ENCODE data around the gene WASF2.
"Not testable (repeated sequence)": the region's sequence is repeated elsewhere in the genome, so short reads cannot be mapped to it uniquely, and the experiment has no call there.

The WASF2 gene

DNA sequence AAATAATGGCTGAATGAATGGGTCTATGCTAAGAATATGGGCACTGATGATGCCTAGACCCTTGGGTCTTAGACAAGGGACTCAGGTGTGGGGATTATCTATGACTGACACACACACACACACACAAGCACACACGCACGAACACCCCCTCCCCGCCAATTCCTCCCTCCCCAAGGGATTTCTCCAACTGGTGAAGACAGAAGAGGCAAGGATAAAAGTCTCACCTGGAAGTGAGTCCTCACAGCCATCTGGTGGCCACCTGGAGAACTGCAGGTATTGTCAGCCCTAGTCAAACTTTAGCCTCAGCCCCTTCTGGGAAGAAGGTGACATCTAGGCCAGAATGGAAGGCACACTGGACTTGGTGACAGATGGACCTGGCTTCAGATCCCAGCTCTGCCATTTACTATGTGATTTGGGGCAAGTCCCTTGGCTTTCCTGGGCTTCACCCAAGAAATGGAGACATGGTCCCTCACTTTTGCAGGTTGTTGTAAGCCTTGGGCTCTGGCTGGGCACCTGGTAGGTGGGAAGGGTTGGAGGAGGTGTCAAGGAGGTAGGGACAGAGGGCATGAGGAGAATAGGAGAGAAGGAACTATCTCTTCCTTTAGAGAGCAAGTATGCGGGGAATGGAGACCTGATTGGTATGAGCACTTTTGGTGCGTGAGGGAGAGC is 101.5 kb downstream of the WASF2 start:
- H3K36me3 ChIP-seq (ENCODE audit: control insufficient read depth, insufficient read depth, low read length) = no peaks in the 10 kb centered on the region
- no peak overlapping the region for H2AFZ ChIP-seq
- H3K27me3 ChIP-seq (ENCODE audit: control insufficient read depth, insufficient read depth, low read length) = no peaks in the 10 kb centered on the region
- H3K4me3 ChIP-seq (ENCODE audit: low read depth, low read length) = no peak overlapping the region
- H3K27ac ChIP-seq = peak overlapping the region; percentile 49
- no peaks in the 10 kb centered on the region for H3K79me2 ChIP-seq
- peaks cover 4% of the 10 kb centered on the region for H3K4me1 ChIP-seq
- H3K9me3 ChIP-seq (ENCODE audit: control insufficient read depth, low read length) = no peaks in the 10 kb centered on the region
- H3K9ac ChIP-seq = no peak overlapping the region
- TF ChIP-seq, protein P1, sequence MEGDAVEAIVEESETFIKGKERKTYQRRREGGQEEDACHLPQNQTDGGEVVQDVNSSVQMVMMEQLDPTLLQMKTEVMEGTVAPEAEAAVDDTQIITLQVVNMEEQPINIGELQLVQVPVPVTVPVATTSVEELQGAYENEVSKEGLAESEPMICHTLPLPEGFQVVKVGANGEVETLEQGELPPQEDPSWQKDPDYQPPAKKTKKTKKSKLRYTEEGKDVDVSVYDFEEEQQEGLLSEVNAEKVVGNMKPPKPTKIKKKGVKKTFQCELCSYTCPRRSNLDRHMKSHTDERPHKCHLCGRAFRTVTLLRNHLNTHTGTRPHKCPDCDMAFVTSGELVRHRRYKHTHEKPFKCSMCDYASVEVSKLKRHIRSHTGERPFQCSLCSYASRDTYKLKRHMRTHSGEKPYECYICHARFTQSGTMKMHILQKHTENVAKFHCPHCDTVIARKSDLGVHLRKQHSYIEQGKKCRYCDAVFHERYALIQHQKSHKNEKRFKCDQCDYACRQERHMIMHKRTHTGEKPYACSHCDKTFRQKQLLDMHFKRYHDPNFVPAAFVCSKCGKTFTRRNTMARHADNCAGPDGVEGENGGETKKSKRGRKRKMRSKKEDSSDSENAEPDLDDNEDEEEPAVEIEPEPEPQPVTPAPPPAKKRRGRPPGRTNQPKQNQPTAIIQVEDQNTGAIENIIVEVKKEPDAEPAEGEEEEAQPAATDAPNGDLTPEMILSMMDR (IDR thresholded peaks at IDR 0.05) = peak; percentile 78
- H3K4me2 ChIP-seq (ENCODE audit: low read length) = no peak overlapping the region

DNA sequence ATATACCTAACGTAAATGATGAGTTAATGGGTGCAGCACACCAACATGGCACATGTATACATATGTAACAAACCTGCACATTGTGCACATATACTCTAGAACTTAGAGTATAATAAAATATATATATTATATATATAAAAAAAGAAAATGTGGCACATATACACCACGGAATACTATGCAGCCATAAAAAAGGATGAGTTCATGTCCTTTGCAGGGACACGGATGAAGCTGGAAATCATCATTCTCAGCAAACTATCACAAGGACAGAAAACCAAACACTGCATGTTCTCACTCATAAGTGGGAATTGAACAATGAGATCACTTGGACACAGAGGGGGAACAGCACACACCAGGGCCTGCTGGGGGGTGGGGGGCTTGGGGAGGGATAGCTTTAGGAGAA is 105.2 kb downstream of the WASF2 start:
- H3K27me3 ChIP-seq (ENCODE audit: control insufficient read depth, insufficient read depth, low read length); H3K4me3 ChIP-seq (ENCODE audit: low read depth, low read length): not testable (repeated sequence)

DNA sequence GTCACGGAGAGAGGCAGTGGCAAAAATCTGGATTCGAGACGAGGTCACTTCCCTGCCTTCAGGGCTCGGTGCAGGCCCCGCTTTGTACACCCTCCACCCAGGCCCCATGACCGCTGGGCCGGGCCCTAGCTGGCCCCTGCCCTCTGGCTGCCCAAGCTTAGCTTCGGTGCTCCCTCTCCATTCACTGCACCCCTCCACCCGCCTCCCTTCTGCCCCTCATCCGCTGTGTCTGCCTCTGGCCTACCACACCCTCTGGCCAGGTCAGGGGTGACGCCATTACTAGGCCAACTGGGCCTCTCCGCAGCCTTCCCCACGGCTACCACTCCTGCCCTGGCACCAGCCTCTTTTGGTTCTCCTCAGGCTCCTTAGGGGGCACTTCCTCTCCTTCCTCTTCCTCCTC is 106.3 kb downstream of the WASF2 start:
- H3K79me2 ChIP-seq = no peaks in the 10 kb centered on the region
- H3K27me3 ChIP-seq (ENCODE audit: control insufficient read depth, insufficient read depth, low read length) = no peaks in the 10 kb centered on the region
- no peaks in the 10 kb centered on the region for H3K36me3 ChIP-seq (ENCODE audit: control insufficient read depth, insufficient read depth, low read length)
- H3K4me2 ChIP-seq (ENCODE audit: low read length) = no peak overlapping the region
- H3K27ac ChIP-seq = no peak overlapping the region
- TF ChIP-seq, protein P1 (IDR thresholded peaks at IDR 0.05) = no peak
- no peaks in the 10 kb centered on the region for H3K9me3 ChIP-seq (ENCODE audit: control insufficient read depth, low read length)
- H3K9ac ChIP-seq = no peak overlapping the region
- H2AFZ ChIP-seq = no peak overlapping the region
- no peak overlapping the region for H3K4me3 ChIP-seq (ENCODE audit: low read depth, low read length)
- H3K4me1 ChIP-seq = no peaks in the 10 kb centered on the region

More for the DNA sequence above, 105.2 kb downstream of the WASF2 start:
- H3K4me2 ChIP-seq (ENCODE audit: low read length); H3K36me3 ChIP-seq (ENCODE audit: control insufficient read depth, insufficient read depth, low read length); H3K9ac ChIP-seq; H3K79me2 ChIP-seq; H3K4me1 ChIP-seq; H2AFZ ChIP-seq; H3K9me3 ChIP-seq (ENCODE audit: control insufficient read depth, low read length); H3K27ac ChIP-seq: not testable (repeated sequence)

DNA sequence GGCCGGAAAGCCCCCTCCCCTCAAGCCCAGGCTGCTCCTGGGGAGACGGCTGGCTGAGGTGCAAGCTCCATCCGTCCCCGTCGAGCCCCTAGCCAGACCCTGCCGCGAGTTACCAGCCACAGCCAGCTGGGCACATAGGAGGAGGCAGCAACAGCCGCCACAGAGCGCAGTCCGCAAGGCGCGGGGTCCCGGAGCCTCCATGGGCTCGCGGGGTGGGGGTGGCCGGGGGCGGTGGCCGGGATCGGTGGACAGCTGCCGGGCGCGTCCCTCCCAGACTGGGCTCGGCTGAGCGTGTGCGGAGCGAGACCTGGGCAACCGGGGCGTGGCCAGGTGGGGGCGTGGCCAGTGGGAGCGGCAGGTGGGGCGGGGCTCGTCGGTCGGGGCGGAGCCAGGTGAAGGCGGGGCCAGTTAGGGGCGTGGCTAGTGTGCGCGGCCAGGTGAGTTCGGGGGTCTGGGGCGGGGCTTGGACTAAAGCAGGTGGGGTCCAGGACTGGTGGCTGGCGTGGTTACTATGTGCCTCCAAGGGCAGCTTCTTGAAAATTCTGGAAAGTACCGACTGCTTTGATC is 106.8 kb downstream of the WASF2 start, which contains the start of gene CD164L2:
TSS of gene CD164L2 (minus strand) at position 295 of the 567 bp plus-strand sequence. CDS start at position 201, 94 bp downstream.
- Histone ChIP-seq H2AFZ (no peak within 1 kb of the TSS), H3K4me3 (ENCODE audit: low read depth, low read length) (no peak within 1 kb of the TSS)

DNA sequence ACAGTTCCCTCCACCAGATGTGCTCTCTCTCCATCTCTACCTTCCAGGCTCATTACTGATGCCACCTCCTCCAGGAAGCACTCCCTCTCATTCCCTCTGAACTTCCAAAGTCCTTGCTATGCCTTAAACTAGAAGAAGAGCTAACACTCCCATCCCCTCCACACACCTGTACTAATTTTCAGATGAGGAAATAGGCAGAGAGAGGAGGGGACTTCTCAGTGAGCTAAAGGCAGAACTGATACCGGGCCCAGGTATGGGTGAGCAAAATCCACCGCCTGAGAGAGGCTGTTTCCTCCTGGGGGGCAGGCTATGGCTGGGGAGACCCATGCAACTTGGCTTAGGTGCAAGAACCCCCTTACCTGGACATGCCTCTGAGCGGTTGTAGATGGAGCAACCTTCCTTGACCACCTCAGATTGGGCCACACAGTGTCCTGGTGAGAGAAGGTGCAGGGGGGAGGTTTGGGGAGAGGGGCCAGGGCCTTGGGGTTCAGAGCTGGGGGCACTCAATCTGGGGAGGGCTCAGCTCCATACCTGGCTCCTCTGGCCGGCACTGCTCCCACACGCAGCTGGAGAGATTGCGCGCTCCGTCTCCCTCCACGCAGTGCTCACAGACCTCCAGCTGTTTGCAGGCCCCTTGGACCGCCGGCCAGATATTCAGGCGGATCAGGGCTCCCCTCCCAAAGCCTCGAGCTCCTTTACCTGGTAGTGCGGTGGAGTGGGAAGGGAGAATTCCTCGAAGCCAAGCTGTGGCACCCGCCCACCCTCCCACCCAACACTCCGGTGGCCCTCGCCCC is 107.8 kb downstream of the WASF2 start:
- no peaks in the 10 kb centered on the region for H3K9me3 ChIP-seq (ENCODE audit: control insufficient read depth, low read length)
- H3K4me3 ChIP-seq (ENCODE audit: low read depth, low read length) = no peak overlapping the region
- no peaks in the 10 kb centered on the region for H3K4me1 ChIP-seq
- no peak overlapping the region for H3K9ac ChIP-seq
- no peak overlapping the region for H2AFZ ChIP-seq
- H3K27me3 ChIP-seq (ENCODE audit: control insufficient read depth, insufficient read depth, low read length) = no peaks in the 10 kb centered on the region
- H3K79me2 ChIP-seq = no peaks in the 10 kb centered on the region
- TF ChIP-seq, protein P1 (IDR thresholded peaks at IDR 0.05) = no peak
- no peak overlapping the region for H3K27ac ChIP-seq
- H3K4me2 ChIP-seq (ENCODE audit: low read length) = no peak overlapping the region
- no peaks in the 10 kb centered on the region for H3K36me3 ChIP-seq (ENCODE audit: control insufficient read depth, insufficient read depth, low read length)

More for the DNA sequence above, 106.8 kb downstream of the WASF2 start, which contains the start of gene CD164L2:
- Histone ChIP-seq H3K4me2 (ENCODE audit: low read length) (peak within 1 kb of the TSS; percentile 38), H3K9me3 (ENCODE audit: control insufficient read depth, low read length) (no peaks in the 10 kb centered on the region), H3K36me3 (ENCODE audit: control insufficient read depth, insufficient read depth, low read length) (no peaks in the 10 kb centered on the region), H3K27ac (no peak within 1 kb of the TSS), H3K4me1 (no peaks in the 10 kb centered on the region), H3K79me2 (no peaks in the 10 kb centered on the region), H3K9ac (no peak within 1 kb of the TSS), H3K27me3 (ENCODE audit: control insufficient read depth, insufficient read depth, low read length) (no peaks in the 10 kb centered on the region)
- TF ChIP-seq, protein P1 (IDR thresholded peaks at IDR 0.05) = no peak

All from parathyroid adenoma (tissue), 2 donors.